Posterior vena cava (tissue), 2 donors: ENCODE results near the gene NR6A1. TPM values are rescaled to one million over a fixed set of nuclear protein-coding genes. Genes with fewer than 3 reads are reported as not detected.

Experiments used
- DNase-seq: peaks from one replicate; pipeline ENCODE4 v3.0.0-alpha.2; 2020; ENCODE audit warnings: low spot score
- intact Hi-C, 2 donors: fragments of 100-400 bp; cut with DNase I; formaldehyde crosslinking; loops; one replicate each; pipeline versions ENCODE4 v1.14.1 to v1.14.2; 2022 to 2023
- total RNA-seq, 2 donors: library from RNA; stranded (reverse); fragmentation: NEBNext Ultra II Directional; extraction: Animal tissue kit (Norgen Biotek cat#: 25700); gene quantifications; one replicate each; pipeline ENCODE4 v1.2.1, GENCODE V29; 2021
- donor health status: DM: yes; HTN: yes; CAD: no.
- donor health status: DM: yes; HTN: yes; CAD: no.

NR6A1 gene
- total RNA-seq, 2 donors from 2014 or later, result 0.23 to 0.76 TPM

DNA sequence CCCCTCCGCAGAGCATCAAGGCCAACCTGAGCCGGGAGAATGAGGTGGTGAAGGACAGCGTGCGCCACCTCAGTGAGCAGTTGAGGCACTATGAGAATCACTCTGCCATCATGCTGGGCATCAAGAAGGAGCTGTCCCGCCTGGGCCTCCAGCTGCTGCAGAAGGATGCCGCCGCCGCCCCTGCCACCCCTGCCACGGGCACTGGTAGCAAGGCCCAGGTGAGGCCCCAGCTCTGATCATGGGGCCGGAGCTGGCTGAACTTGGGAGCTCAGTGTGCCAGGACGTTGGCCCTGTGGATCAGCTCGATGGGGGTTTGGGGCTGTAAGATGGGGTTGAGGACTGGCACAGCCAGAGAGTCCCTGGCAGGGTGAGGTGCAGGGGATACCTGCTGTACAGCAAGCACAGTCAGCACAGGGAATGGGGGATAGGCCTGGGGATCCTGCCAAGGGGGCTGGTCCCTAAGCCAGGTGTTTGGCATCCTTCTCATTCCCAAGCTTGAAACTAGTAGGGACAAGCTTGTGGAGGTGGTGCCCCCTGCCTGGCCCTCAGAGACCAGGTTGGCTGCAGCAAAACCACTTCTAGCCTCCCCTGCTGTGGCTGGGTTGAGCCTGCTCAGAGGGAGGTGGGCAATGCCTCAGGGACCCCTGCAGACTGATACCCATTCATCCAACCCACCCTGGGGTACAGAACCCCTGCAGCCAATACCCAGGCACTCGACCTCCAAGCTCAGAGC, 28.3 kb upstream of the NR6A1 start:
- intact Hi-C loops, result no loop called here
- no peak for DNase-seq

DNA sequence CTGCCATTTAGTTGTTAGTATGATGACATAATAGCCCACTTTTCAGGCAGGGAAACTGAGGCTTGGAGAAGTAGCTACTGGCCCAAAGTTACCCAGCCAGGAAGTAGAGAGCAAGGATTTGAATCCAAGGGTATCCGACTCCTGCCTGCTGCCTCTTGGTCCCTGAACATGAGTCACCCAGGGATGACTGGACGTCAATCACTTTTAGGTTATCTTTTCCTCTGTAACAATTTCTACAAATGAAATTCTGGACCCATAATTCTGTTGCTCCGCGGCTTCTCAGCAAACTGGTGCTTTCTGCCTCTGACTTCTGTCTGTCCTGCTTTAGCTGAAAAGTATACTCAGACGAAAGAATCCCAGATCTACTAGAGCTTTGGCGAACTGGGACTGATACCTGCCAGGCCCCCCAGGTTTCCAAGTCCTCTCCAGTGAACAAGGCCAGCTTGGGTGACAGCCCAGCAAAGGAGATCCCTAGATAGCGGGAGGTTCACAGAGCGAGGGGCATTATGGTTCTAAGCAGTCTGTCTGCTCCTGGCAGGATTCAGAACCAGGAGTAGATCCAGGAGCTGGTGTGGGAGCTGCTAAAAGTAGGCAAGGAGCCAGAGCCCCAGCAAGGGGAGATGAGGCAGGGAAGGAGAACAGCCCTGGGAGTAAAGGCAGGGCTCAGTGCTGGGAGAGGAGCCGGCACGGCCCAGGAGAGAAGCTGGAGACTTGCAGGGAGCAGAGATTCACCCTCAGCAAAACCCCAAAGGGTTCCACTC, 26.4 kb upstream of the NR6A1 start:
- intact Hi-C loops, result no loop called here
- DNase-seq, result no peak

DNA sequence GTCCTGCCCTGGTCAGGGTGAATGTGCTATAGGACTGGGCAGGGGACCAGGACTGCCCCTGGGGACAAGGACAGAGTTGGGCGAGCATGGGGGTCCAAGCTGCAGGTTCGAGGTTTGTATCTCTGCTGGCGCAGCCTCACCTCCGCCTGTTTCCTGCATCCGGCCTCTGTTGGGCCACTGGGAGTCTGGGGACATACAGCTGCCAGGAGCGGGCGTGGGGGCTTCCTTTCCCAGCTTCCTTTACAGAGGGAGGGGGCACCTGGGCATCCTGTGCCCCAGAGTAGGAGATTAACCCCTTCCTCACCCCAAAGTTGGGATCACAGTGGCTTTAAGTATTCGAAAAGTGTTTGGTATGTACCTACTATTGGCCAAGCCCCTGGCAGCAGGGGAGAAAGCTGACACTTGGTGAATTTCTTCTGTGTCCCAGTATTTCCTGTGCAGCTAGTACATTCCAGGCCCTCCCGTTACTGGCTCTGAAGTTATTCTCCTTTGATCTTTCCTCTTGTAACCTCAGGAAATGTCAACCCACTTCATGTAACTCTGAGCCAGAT, 24.8 kb upstream of the NR6A1 start:
- DNase-seq, result peak; percentile 81
- intact Hi-C loops, result no loop called here

DNA sequence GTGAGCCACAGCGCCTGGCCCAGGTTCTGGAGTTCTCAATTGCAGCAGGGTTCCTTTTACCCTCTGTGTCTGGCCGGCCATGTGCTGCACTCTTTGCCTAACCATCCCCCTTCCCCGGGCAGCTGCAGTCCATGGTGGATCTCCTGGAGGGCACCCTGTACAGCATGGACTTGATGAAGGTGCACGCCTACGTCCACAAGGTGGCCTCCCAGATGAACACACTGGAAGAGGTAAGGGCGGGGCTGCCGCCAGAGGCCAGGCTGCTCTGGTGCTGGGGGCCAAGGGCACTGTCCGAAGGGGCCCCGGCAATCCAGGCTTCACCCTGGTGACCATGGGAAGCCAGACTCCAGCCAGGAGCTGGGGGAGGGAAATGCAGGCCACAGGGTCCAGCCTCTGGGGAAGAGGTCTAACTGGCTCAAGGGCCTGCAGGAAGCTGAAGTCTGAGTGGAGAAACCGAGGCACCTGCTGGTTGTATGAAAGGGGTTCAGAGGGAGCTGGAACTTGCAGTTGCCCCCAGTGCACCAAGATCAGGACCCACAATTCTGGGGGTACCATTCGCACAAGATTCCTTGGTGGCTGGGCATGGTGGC, 23.9 kb upstream of the NR6A1 start:
- intact Hi-C loops, result no loop called here
- no peak for DNase-seq

GRCh38 chr9:124793015-124793541, 22.0 kb upstream of the NR6A1 start:
- no peak for DNase-seq

GRCh38 chr9:124792257-124793014, 21.3 kb upstream of the NR6A1 start:
- peak; percentile 41 for DNase-seq
- intact Hi-C loops, result no loop called here

More at GRCh38 chr9:124793015-124793541, 22.0 kb upstream of the NR6A1 start:
- intact Hi-C loops, result no loop called here

GRCh38 chr9:124790801-124791505, 19.8 kb upstream of the NR6A1 start:
- intact Hi-C loops, result no loop called here
- DNase-seq, result peak; percentile 36

DNA sequence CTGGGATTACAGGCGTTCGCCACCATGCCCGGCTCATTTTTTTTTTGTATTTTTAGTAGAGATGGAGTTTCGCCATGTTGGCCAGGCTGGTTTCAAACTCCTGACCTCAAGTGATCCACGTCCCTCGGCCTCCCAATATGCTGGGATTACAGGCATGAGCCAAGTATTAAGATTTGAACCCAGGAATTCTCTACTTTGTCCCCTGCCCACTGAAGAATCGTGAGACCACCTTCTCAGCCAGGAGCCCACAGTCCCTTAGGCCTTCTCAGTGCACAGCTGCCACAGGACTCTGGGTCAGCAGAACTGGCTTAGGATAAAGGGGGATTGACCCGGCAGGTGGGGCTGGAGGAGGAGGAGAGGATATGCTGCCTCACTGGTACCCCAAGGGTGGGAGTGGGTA, 19.2 kb upstream of the NR6A1 start:
- intact Hi-C loops, result no loop called here
- peak; percentile 44 for DNase-seq

- no peak for DNase-seq
- intact Hi-C loops, result loop anchor here in 1 of 2 donors (5.0 kb wide), 1 partner anchor 933 kb away; no protein-coding TSS in a partner anchor
These were observed 18.4 kb upstream of the NR6A1 start for GRCh38 chr9:124789531-124789930.

DNA sequence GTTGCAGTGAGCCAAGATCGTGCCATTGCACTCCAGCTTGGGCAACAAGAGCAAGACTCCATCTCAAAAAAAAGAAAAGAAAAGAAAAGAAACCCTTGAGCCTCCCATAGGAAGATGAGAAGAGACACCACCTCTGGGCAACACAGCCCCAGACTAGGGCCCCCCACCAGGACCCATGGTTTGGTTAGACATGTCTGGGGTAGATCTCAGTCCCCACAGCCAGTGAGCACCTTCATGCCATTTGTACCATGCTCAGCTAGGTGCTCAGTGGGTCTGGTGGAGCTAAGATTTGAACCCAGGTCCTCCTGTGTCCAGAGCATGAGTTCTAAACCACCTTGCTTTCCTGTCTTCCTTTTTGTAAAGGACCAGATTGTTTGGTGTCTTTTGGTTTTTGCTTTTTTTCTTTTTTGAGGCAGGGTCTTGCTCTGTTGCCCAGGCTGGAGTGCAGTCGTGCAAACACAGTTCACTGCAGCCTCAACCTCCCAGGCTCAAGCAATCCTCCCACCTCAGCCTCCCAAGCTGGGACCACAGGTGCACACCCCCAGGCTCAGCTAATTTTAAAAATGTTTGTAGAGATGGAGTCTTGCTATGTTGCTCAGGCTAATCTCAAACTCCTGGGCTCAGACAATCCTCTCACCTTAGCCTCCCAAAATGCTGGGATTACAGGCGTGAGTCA, 17.6 kb upstream of the NR6A1 start:
- DNase-seq, result peak; percentile 61

DNA sequence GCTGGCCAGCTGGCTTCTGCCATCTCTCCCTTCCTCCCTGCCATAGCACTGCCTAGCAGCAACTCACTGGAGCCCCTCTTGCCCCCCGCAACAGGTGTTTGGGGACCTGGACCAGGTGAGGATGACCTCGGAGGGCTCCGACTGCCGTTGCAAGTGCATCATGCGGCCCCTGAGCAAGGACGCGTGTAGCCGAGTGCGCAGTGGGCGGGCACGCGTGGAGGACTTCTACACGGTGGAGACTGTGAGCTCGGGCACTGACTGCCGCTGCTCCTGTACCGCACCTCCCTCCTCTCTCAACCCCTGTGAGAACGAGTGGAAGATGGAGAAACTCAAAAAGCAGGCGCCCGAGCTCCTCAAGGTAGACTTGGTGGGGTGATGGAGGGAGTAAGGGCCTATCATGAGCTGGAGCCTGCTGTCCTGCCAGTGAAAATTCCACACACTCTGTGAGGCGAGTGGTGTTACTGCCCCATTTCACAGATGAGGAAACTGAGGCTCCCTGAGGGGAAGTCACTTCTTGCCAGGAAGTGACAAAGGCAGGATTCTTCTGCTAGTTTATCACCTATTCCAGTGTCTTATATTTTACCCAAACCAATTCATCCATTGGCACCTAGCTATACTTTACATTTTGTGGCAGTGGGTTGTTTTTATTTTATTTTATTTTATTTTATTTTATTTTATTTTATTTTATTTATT, 15.9 kb upstream of the NR6A1 start:
- DNase-seq, result peak; percentile 77

More for the DNA sequence above, 17.6 kb upstream of the NR6A1 start:
- intact Hi-C loops, result loop anchor here in 1 of 2 donors (5.0 kb wide), 1 partner anchor 934 kb away; no protein-coding TSS in a partner anchor

DNA sequence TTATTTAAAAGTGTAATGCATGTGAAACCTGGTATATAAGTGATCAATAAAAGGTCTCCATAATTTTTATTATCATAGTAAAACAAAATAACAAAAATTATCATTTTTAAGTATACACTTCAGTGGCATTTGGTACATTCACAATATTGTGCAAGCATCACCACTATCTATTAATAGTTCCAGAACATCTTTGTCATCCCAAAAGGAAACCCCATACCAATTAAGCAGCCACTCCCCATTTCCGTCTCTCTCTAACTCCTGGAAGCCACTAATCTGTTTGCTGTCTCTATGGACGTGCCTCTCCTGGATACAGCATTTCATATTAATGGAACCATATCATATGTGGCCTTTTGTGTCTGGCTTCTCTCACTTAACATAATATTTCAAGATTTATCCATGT, 13.4 kb upstream of the NR6A1 start:
- DNase-seq, result no peak
- intact Hi-C loops, result loop anchor here in 1 of 2 donors (5.0 kb wide), 1 partner anchor 58 kb away; no protein-coding TSS in a partner anchor

More for the DNA sequence above, 15.9 kb upstream of the NR6A1 start:
- intact Hi-C loops, result loop anchor here in 1 of 2 donors (5.0 kb wide), 1 partner anchor 935 kb away; no protein-coding TSS in a partner anchor

GRCh38 chr9:124783830-124784229, 12.7 kb upstream of the NR6A1 start:
- no peak for DNase-seq
- intact Hi-C loops, result loop anchor here in 1 of 2 donors (5.0 kb wide), 1 partner anchor 58 kb away; no protein-coding TSS in a partner anchor

DNA sequence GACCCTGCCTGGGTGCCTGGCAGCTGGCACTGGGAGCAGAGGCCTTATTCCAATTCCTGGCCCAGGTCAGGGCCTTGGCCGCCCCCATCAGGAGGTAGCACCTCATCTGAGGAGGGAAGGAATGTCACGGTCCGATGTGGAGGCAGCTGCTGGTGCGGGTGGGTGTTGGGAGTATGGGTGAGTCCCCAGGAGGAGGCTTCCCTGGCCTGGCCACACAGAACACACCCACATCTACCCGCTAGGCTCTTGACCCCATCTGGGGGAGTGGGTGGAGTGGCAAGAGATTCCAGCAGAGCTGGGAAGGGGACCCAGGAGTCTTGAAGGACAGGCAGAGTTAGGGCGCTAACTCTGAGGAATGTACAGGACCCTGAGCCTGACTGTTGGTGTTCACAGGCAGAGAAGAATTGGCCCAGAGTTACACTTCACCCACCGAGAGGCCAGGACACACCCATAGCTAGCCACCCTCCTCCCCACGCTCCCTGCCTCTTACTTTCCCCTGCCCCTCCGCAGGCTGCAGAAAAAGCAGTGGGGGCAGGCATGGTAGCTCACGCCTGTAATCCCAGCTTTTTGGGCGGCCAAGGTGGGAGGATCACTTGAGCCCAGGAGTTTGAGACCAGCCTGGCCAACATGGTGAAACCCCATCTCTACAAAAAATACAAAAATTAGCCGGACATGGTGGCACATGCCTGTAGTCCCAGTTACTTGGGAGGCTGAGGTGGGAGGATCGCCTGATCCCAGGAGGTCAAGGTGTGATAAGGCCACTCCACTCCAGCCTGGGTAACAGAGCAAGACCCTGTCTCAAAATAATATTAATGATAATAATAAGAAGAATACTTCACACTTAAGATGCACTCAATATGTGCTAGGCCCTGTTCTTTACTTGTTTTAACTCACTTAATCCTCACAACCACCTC, 11.8 kb upstream of the NR6A1 start:
- peak; percentile 72 for DNase-seq
- intact Hi-C loops, result loop anchor here in 1 of 2 donors (5.0 kb wide), 1 partner anchor 59 kb away; no protein-coding TSS in a partner anchor

GRCh38 chr9:124781967-124782660, 11.0 kb upstream of the NR6A1 start:
- intact Hi-C loops, result loop anchor here in 1 of 2 donors (5.0 kb wide), 1 partner anchor 60 kb away; no protein-coding TSS in a partner anchor
- DNase-seq, result peak; percentile 64
